Right lobe of liver (tissue), 6 donors: ENCODE measurements around the gene STK4. TPM values are rescaled to one million over a fixed set of nuclear protein-coding genes. Genes with fewer than 3 reads are reported as not detected.

Experiments used
- ATAC-seq, 4 donors: fragments of 200-7000 bp; cut with Tn5 transposase; one replicate each; pipeline ENCODE4 v1.9.1; 2020; ENCODE audit warnings: mild to moderate bottlenecking in 4 of 4, moderate library complexity in 4 of 4
- DNase-seq, 3 donors: peaks; one replicate each; pipeline ENCODE4 v3.0.0-alpha.2; 2020
- H3K27ac ChIP-seq, 3 donors: fragments of 200-600 bp; one replicate each; pipeline ENCODE4 v1.8.0; 2022
- H3K27me3 ChIP-seq, 2 donors: fragments of 200-600 bp; one replicate each; pipeline ENCODE4 v1.8.0; 2022
- H3K36me3 ChIP-seq, 4 donors: fragments of 200-600 bp; sonication (generic) in 1 of 4; one replicate each; pipeline versions ENCODE4 v1.5.1 to v1.8.0; 2017 to 2022; ENCODE audit warnings: control low read depth in 1 of 4
- H3K4me1 ChIP-seq, 4 donors: fragments of 200-600 bp; sonication (generic) in 1 of 4; one replicate each; pipeline versions ENCODE4 v1.5.1 to v1.8.0; 2017 to 2022; ENCODE audit warnings: control low read depth in 1 of 4
- H3K4me3 ChIP-seq, 3 donors: fragments of 200-600 bp; one replicate each; pipeline ENCODE4 v1.8.0; 2022
- H3K9me3 ChIP-seq, 4 donors: fragments of 200-600 bp; sonication (generic) in 1 of 4; one replicate each; pipeline versions ENCODE4 v1.5.1 to v1.8.0; 2017 to 2022; ENCODE audit warnings: control low read depth in 1 of 4
- CTCF ChIP-seq, 4 donors: fragments of 200-600 bp in 3 of 4; fragments of 450-650 bp in 1 of 4; IDR thresholded peaks; one replicate each; pipeline versions ENCODE4 v1.5.1 to v1.8.0; 2016 to 2022; ENCODE audit warnings: antibody characterized with exemption in 4 of 4, mild to moderate bottlenecking in 2 of 4
- POLR2A ChIP-seq: fragments of 450-650 bp; IDR thresholded peaks from one replicate; pipeline ENCODE4 v1.6.1; 2017; ENCODE audit warnings: antibody characterized with exemption, mild to moderate bottlenecking
- WGBS: methylation state at CpG from one replicate; pipeline ENCODE4 v1.1.6; 2018; ENCODE audit warnings: low coverage, low lambda C conversion rate; ENCODE audit not compliant: insufficient coverage; ENCODE audit errors: missing lambda C conversion rate; 5-methylcytosine and 5-hydroxymethylcytosine counted together
- intact Hi-C, 2 donors: fragments of 100-400 bp; cut with DNase I; formaldehyde crosslinking; loops; one replicate each; pipeline versions ENCODE4 v1.11.2 to v1.14.1; 2022
- long read RNA-seq: library from polyadenylated mRNA; unstranded; transcript quantifications from one replicate; pipeline ENCODE4 v2.0.0, GENCODE V29; 2019
- total RNA-seq, 6 experiments: library from RNA; depleted of rRNA in 2 of 6; stranded (reverse); fragments of >200 nt in 2 of 6; fragmentation: NEBNext Ultra II Directional in 3 of 6; extraction: Animal tissue kit (Norgen Biotek cat#: 25700) in 3 of 6; gene quantifications; one replicate each; pipeline versions ENCODE4 v1.1.0 to v1.2.4, GENCODE V29; 2016 to 2023
- donor health status: DM: no; HTN: yes; CAD: no.
- donor health status: DM: no; HTN: no; CAD: no.
- donor health status: DM: no; HTN: no; CAD: no.
- donor health status: DM: no; HTN: yes; CAD: no.
- donor health status: DM: no; HTN: yes; CAD: no.

The STK4 gene
- total RNA-seq = 10 to 100 TPM in 5 of 6 experiments, 1 to 10 TPM in 1; 9.7 to 17.5 (median 13.4) TPM
- long read RNA-seq, partial matches to known transcripts = 2 of 2 reads
- long read RNA-seq, other reads (novel, unspliced or antisense) = 0 of 2 reads

DNA sequence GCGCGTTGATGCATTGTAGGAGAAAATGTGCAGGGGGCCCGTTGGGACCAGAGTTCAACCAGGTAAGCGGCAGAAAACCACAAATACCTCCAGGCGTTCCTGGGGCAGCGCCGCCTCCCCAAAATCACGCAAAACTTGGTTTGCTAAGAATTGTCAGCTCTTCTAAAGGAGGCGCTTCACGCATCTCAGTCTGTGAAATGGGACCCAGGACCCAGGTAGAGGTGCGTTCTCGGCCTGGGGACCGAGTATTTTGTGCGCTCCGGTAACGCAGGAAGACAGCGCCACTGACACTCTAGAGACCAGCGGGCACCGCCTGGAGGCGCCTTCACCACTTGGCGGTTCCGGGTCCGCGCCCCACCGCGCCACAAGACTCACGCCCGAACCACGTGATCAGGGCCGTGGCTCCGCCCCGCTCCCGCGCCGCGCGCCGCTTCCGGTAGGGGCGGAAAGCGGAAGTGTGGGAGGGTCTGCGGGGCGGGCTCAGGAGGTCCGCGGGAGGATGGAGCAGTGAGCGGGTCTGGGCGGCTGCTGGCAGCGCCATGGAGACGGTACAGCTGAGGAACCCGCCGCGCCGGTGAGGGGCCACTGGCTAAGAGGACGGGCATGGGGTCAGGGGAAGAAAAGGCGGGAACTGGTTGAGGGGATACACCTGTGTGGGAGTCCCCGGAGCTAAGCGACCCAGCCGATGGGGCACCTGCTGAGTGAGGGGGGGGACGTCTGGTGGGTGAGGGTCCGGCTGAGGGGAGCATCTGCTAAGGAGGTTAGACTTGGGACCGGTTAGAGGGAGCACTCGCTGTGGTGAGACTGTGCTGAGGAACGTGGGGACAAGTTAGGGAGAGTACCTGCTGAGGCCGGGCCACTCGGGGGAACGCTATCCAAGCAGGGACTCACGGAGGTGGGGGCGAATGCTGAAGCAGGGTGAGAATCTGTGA, at the start of gene STK4:
Gene STK4, plus strand, starts transcription at position 483 of the 932 bp plus-strand sequence. Its CDS starts 57 bp downstream, at position 540.
- peak; percentile 92 for TF ChIP-seq POLR2A
- peak; percentile 47 to 58 (median 54) for TF ChIP-seq CTCF (IDR thresholded peaks at IDR 0.05)
- WGBS = 2% methylated on average over 32 of the region's 68 CpGs
- Histone ChIP-seq H3K4me1 (peaks cover 0 to 23% (median 0%) of the 10 kb centered on the region in 4 donors), H3K36me3 (no peaks in the 10 kb centered on the region), H3K9me3 (no peaks in the 10 kb centered on the region), H3K27ac (peak within 1 kb of the TSS; percentile 85 to 88 (median 87)), H3K27me3 (no peaks in the 10 kb centered on the region), H3K4me3 (peak within 1 kb of the TSS; percentile 79 to 94 (median 90))
- intact Hi-C loops = no loop called here
- ATAC-seq = peak; percentile 96 to 98 (median 96)
- DNase-seq = peak; percentile 96

GRCh38 chr20:44916586-44916985, 49.7 kb upstream of the STK4 start:
- H3K4me1 ChIP-seq = peaks cover 0 to 4% (median 0%) of the 10 kb centered on the region in 4 donors
- DNase-seq = no peak
- no peaks in the 10 kb centered on the region for H3K9me3 ChIP-seq
- peaks cover 0 to 4% (median 0%) of the 10 kb centered on the region in 4 donors for H3K36me3 ChIP-seq
- TF ChIP-seq POLR2A = no peak
- no peak for TF ChIP-seq CTCF (IDR thresholded peaks at IDR 0.05)
- intact Hi-C loops = no loop called here
- ATAC-seq = no peak
- no CpG with 5 or more reads among the region's 12 CpGs for WGBS
- H3K27me3 ChIP-seq = no peaks in the 10 kb centered on the region
- H3K4me3 ChIP-seq = no peak overlapping the region
- H3K27ac ChIP-seq = no peak overlapping the region

- H3K36me3 ChIP-seq = peaks cover 0 to 4% (median 0%) of the 10 kb centered on the region in 4 donors
- H3K27ac ChIP-seq = no peak overlapping the region
- WGBS = 96% methylated on average over 2 of the region's 2 CpGs
- H3K4me1 ChIP-seq = no peaks in the 10 kb centered on the region
- no peak overlapping the region for H3K4me3 ChIP-seq
- intact Hi-C loops = no loop called here
- DNase-seq (no peak), ATAC-seq (no peak)
- H3K27me3 ChIP-seq = no peaks in the 10 kb centered on the region
- TF ChIP-seq POLR2A = no peak
- TF ChIP-seq CTCF (IDR thresholded peaks at IDR 0.05) = no peak
- no peaks in the 10 kb centered on the region for H3K9me3 ChIP-seq
Measured at GRCh38 chr20:44917399-44917798, 48.9 kb upstream of the STK4 start.

DNA sequence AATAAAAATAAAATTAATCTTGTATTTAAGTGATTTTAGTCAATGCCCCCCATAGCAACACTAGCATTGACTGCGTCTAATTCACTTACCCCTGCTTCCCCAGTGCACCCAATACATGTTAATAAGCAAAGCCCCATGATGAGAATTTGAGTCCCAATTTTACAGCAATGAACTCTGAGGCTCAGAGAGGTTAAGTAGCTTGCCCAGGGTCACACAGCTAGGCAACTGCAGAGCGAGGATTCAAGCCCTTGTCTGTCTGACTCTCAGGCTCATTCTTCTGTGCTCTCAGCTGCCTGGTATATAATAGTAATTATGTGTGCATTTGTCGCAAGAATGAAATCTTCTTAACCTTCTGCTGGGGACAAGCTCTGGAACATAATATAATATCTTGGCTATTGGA, 48.0 kb upstream of the STK4 start:
- Histone ChIP-seq H3K4me3 (no peak overlapping the region), H3K4me1 (no peaks in the 10 kb centered on the region), H3K27me3 (no peaks in the 10 kb centered on the region), H3K36me3 (no peaks in the 10 kb centered on the region), H3K9me3 (no peaks in the 10 kb centered on the region), H3K27ac (no peak overlapping the region)
- TF ChIP-seq CTCF (IDR thresholded peaks at IDR 0.05) (no peak), POLR2A (no peak)
- WGBS = 100% methylated on average over 3 of the region's 3 CpGs
- no peak for DNase-seq
- ATAC-seq = no peak
- intact Hi-C loops = no loop called here
